Measurements from ENCODE around the gene C10orf71.

The C10orf71 gene, protein sequence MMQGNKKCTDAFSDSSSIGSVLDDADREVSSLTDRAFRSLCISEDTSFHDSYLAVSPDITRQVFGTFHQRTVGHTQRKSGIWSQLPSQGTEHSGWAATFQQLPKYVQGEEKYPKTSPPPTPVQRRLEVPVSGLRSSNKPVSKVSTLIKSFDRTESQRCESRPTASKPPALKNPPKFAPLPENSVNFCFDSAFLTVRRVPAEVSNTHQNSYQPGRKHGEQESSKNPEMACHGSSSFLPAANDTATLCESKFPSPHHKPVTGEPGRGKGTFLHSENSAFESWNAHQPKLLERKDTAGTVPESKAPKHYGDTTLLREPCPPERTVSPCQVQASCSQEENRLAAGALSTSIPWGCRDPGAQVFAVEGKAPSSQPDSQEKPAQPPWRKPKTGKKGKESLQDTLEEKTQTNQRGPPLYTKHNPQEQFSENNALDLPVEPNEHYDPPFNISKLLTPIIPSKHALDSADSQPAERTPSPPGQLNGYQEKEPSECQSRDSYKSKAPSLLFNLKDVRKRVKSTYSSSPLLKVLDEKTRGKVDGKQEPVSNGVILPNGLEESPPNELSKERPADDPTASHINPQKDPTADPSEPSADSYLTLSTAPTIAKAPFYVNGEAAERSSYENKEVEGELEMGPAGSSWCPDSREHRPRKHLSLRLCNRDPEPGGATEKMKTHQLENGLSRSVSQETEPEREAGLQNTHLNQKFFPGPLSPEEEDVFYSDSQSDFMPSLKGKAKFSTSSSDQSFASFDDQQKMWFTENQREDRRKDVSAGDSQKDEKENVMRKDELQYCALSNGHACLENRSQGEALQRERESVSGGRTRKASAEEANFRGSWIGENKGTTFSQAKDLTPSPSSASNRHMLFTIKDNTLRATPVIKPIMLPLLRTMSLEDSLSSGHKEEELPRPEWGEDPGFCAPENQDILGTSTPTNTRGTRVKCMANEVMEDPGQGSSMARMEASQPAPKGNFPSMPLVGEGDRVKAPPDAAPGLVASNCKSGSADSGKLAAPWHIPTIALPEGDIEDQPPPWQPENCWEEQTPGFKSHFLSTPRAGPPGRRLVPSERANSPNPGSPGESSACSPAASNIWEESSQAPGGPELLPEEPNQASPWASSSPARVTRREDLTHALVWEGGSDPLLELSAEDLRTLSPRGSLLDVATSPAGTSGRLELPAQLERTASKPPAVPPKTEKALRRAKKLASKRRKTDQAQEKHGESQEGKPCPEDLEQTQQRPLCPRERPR (N-terminal part only)

DNA sequence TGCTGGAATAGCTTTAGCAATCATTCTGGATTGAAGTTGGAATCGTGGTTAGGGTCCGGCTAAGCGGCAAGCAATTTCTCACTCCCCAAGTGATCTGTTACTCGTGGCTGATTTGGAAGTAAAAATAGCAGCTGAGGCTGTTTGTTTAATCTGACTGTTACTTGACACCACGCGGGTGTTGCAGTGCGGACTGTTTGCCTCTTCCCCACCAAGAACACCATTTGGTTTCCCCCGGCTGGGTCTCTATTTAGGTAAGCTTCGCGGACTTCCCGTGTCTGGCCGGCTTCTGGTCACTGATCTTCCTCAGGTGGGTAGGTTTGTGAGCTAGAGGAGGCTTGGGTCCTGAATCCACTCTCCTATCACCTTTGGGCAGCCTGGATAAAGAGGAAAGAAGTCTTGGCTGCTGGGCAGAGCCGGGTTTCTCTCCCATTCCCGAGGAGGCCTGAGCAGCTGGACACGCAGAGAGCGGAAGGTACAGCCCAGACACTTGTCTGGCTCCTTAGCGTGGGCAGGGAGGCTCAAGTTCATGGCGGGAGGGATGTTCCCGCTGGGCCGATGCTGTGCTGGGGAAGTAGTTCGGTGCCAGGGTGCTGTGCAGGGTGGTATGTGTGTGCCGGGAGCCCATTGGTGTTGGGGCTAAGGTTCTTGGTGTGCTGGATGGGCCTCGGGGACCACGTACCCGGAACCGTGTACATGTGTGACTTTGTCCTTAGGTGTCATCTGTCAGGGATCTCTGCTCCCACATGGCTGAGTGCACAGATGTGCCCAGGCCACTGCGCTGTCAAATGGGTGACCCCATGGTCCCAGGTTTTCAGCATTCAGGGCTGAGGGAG lies at the start of gene C10orf71:
TSS of gene C10orf71 (plus strand) at position 188 of the 833 bp plus-strand sequence. CDS start 23,376 bp downstream, outside the sequence.
- Histone ChIP-seq H3K9ac (ENCODE audit: low read depth, low read length) (no peak within 1 kb of the TSS), H3K9me3 (ENCODE audit: control insufficient read depth, insufficient read depth, low read length) (no peaks in the 10 kb centered on the region), H3K36me3 (ENCODE audit: control insufficient read depth, insufficient read depth, low read length) (no peaks in the 10 kb centered on the region), H3K4me3 (ENCODE audit: low read depth, low read length) (no peak within 1 kb of the TSS), H3K27me3 (ENCODE audit: control insufficient read depth, insufficient read depth, low read length) (no peaks in the 10 kb centered on the region), H3K4me1 (ENCODE audit: control insufficient read depth, insufficient read depth, low read length) (peaks cover 6% of the 10 kb centered on the region)

DNA sequence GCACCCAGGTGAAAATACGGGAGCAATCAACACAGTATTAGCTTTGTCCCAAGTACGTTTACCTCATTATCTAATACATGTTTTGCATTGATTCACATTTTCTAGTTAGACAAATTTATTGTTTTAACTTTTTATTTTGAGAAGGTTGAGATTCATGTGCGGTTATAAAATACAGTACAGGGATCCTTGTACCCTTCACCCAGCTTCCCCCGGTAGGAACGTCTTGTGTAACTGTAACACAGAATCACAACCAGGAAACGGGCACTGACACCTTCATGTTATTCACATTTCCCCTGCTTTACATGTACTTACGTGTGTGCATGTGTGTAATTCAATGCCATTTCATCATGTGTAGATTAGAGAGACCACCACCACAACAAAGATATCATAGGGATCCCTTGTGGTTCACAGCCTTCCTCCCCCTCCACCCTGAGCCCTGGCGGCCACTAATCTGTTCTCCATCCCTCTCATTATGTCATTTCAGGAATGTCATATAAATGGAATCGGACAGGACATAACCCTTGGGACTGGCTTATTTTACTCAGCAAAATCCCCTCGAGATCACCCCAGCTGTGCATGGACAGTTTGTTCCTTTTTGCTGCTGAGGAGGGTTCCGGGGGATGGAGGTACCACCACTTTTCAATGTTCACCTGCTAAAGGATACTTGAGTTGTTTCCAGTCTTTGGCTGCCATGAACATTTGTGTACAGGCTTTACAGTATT lies 46.5 kb upstream of the C10orf71 start:
- H3K4me1 ChIP-seq (ENCODE audit: control insufficient read depth, insufficient read depth, low read length): peaks cover 6% of the 10 kb centered on the region
- no peaks in the 10 kb centered on the region for H3K27me3 ChIP-seq (ENCODE audit: control insufficient read depth, insufficient read depth, low read length)
- H3K9ac ChIP-seq (ENCODE audit: low read depth, low read length): no peak overlapping the region
- H3K36me3 ChIP-seq (ENCODE audit: control insufficient read depth, insufficient read depth, low read length): no peaks in the 10 kb centered on the region
- no peaks in the 10 kb centered on the region for H3K9me3 ChIP-seq (ENCODE audit: control insufficient read depth, insufficient read depth, low read length)
- H3K4me3 ChIP-seq (ENCODE audit: low read depth, low read length): no peak overlapping the region

DNA sequence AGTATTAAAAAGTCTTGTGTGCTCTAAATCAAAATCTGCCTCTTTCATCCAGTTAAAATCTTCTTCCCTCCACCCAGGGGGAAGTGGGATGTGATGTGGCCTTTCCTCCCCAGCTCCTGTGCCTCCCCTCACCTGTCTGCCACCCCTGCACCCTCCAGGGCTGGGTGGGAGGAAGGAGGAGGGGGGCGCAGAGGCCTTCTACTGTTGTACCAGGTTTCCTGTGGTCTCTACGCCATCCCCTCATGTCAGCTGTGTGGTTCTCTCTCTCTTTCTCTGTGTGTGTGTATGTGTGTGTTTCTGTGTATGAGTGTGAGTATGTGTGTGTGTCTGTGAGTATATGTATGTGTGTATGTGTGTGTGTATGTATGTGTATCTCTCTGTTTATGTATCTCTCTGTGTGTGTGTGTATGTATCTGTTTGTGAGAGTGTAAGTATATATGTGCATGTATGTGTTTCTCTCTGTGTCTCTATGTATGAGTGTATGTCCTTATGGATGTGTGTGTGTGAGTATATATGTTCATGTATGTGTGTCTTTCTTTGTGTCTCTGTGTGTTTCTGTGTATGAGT lies 45.5 kb upstream of the C10orf71 start:
- Histone ChIP-seq H3K27me3 (ENCODE audit: control insufficient read depth, insufficient read depth, low read length) (peaks cover 2% of the 10 kb centered on the region), H3K9ac (ENCODE audit: low read depth, low read length) (no peak overlapping the region), H3K9me3 (ENCODE audit: control insufficient read depth, insufficient read depth, low read length) (no peaks in the 10 kb centered on the region), H3K36me3 (ENCODE audit: control insufficient read depth, insufficient read depth, low read length) (no peaks in the 10 kb centered on the region), H3K4me3 (ENCODE audit: low read depth, low read length) (no peak overlapping the region), H3K4me1 (ENCODE audit: control insufficient read depth, insufficient read depth, low read length) (peaks cover 6% of the 10 kb centered on the region)

DNA sequence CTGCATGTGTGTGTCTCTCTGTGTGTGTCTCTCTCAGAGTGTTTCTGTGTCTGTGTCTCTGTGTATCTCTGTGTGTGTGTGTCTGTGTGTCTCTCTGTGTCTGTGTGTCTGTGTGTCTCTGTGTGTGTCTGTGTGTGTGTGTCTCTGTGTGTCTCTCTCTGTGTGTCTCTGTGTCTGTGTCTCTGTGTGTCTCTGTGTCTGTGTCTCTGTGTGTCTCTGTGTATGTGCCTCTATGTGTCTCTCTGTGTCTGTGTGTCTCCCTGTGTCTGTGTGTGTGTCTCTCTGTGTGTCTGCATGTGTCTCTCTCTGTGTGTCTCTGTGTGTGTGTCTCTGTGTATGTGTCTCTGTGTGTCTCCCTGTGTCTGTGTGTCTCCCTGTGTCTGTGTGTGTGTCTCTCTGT lies 44.8 kb upstream of the C10orf71 start:
- H3K9ac ChIP-seq (ENCODE audit: low read depth, low read length): no peak overlapping the region
- H3K27me3 ChIP-seq (ENCODE audit: control insufficient read depth, insufficient read depth, low read length): peaks cover 2% of the 10 kb centered on the region
- no peaks in the 10 kb centered on the region for H3K9me3 ChIP-seq (ENCODE audit: control insufficient read depth, insufficient read depth, low read length)
- H3K4me1 ChIP-seq (ENCODE audit: control insufficient read depth, insufficient read depth, low read length): peaks cover 6% of the 10 kb centered on the region
- no peak overlapping the region for H3K4me3 ChIP-seq (ENCODE audit: low read depth, low read length)
- no peaks in the 10 kb centered on the region for H3K36me3 ChIP-seq (ENCODE audit: control insufficient read depth, insufficient read depth, low read length)

DNA sequence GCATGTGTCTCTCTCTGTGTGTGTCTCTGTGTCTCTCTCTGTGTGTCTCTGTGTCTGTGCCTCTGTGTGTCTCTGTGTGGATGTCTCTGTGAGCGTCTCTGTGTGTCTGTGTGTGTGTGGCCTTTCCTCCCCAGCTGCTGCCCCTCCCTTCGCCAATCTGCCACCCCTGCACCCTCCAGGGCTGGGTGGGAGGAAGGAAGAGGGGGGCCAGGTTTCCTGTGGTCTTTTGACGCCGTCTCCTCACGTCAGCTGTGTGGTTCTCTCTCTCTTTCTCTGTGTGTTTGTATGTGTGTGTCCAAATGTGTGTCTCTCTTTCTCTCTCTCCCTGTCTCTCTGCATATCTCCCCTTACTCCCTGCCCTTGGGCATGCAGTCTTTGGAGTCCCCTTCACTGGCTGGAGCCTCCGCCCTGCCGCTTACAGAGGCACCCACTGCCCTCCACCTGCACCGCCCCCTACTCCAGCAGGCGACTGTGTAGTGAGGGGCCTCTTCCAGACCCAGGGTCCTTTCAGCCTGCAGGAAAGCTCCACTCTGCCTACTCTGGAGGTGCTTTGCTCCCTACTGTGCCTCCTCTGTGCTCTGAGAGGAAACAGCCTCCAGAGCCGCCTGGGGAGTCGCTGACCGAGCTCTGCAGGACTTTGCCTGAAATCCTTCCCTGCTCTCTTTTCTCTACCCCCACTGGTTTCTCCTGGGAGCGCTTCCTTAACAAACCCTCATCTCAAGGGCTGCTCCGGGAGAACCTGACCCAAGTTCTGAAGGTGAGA lies 44.2 kb upstream of the C10orf71 start:
- peaks cover 6% of the 10 kb centered on the region for H3K4me1 ChIP-seq (ENCODE audit: control insufficient read depth, insufficient read depth, low read length)
- no peak overlapping the region for H3K4me3 ChIP-seq (ENCODE audit: low read depth, low read length)
- H3K9me3 ChIP-seq (ENCODE audit: control insufficient read depth, insufficient read depth, low read length): no peaks in the 10 kb centered on the region
- no peaks in the 10 kb centered on the region for H3K36me3 ChIP-seq (ENCODE audit: control insufficient read depth, insufficient read depth, low read length)
- H3K9ac ChIP-seq (ENCODE audit: low read depth, low read length): no peak overlapping the region
- H3K27me3 ChIP-seq (ENCODE audit: control insufficient read depth, insufficient read depth, low read length): peaks cover 2% of the 10 kb centered on the region

DNA sequence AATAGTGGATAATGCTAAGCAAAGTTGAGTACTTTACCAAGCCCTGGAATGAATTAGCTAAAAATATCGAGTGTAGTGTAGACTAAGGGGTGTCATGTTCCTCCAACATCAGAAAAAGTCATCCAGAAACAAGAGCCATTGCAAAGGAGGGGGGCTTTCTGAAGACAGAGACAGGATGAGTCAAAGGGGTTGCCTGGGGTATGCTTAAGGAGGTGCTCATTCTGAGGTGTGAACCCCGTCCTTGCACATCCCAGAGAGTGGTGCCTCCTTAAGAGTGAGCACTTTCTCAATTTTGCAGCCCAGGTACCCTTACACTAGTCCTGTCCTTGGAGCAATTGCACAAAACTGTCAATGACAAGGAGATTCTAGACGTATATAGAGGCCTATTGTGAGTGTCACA lies 43.1 kb upstream of the C10orf71 start:
- H3K4me1 ChIP-seq (ENCODE audit: control insufficient read depth, insufficient read depth, low read length): peaks cover 6% of the 10 kb centered on the region
- H3K9ac ChIP-seq (ENCODE audit: low read depth, low read length): no peak overlapping the region

DNA sequence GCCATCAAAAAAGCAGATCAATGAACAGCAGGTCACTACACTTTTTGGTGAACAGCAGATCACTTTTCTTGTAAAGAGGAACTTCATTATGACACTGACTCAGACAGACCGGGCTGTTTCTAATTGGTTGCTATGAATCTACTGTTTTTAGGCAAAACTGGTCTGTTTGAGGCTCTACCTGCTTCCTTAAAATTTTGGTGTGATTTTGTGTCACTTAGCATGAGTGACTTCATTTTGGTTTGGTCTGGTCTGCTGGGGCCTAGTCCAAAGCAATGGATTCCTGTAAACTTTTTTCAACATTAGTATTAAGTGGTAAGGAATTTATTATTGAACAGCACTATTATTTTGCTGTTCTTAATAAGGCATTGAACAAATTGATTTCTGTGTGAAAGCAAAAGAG lies 41.8 kb upstream of the C10orf71 start:
- H3K9me3 ChIP-seq (ENCODE audit: control insufficient read depth, insufficient read depth, low read length): no peaks in the 10 kb centered on the region
- H3K36me3 ChIP-seq (ENCODE audit: control insufficient read depth, insufficient read depth, low read length): no peaks in the 10 kb centered on the region
- peaks cover 6% of the 10 kb centered on the region for H3K4me1 ChIP-seq (ENCODE audit: control insufficient read depth, insufficient read depth, low read length)
- peaks cover 2% of the 10 kb centered on the region for H3K27me3 ChIP-seq (ENCODE audit: control insufficient read depth, insufficient read depth, low read length)
- no peak overlapping the region for H3K9ac ChIP-seq (ENCODE audit: low read depth, low read length)
- no peak overlapping the region for H3K4me3 ChIP-seq (ENCODE audit: low read depth, low read length)

More for the DNA sequence above, 43.1 kb upstream of the C10orf71 start:
- Histone ChIP-seq H3K27me3 (ENCODE audit: control insufficient read depth, insufficient read depth, low read length) (peaks cover 2% of the 10 kb centered on the region), H3K4me3 (ENCODE audit: low read depth, low read length) (no peak overlapping the region), H3K9me3 (ENCODE audit: control insufficient read depth, insufficient read depth, low read length) (no peaks in the 10 kb centered on the region), H3K36me3 (ENCODE audit: control insufficient read depth, insufficient read depth, low read length) (no peaks in the 10 kb centered on the region)

DNA sequence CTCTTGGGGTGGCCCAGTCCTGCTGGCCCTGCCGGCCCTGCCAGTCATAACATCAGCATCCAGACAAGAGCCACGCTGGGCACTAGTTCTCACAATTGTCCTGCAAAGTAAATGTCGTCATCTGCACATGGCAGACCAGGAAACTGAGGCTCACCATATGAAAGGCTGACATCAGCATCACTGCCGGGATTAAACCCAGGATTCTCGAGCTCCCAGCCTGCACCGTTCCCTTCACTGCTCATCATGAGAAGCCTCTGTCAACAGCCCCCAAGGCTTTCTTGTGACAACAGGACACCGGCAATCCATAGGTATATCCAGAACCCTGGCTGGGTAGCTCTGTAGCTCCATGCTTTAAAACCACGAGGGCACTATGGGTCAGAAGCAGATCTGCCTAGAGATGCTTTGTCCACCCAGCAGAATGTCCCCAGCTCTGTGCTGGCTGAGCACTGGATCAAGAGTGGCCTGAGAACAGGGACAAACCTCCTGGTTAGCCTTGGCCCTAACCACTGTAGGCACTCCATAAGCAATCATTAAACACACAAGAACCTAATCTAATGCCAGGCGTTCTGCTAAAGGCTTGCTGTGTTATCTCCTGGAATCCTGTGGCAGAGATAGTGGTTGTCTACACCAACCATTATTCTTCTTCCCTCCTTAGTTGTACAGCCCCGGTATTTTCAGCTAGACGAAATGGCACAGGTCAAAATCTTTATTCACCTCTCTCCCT lies 41.2 kb upstream of the C10orf71 start:
- H3K4me3 ChIP-seq (ENCODE audit: low read depth, low read length): no peak overlapping the region
- peaks cover 6% of the 10 kb centered on the region for H3K4me1 ChIP-seq (ENCODE audit: control insufficient read depth, insufficient read depth, low read length)
- H3K36me3 ChIP-seq (ENCODE audit: control insufficient read depth, insufficient read depth, low read length): no peaks in the 10 kb centered on the region
- peaks cover 2% of the 10 kb centered on the region for H3K27me3 ChIP-seq (ENCODE audit: control insufficient read depth, insufficient read depth, low read length)
- H3K9ac ChIP-seq (ENCODE audit: low read depth, low read length): no peak overlapping the region
- no peaks in the 10 kb centered on the region for H3K9me3 ChIP-seq (ENCODE audit: control insufficient read depth, insufficient read depth, low read length)

DNA sequence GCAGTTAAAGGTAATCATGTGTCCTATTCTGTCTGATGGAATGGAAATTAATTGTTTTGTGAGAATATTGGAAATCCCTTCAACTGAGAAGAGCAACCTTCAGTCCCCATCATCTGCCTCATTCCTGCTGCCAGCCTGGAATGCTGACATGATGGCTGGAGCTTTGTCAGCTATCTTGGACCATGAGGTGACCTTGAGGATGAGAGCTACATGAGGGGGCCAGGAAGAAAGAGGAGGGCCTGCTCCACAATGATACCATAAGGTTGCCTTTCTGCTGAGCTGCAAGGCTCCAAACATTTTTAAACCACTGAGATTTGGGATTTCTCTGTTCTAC lies 40.7 kb upstream of the C10orf71 start:
- Histone ChIP-seq H3K4me3 (ENCODE audit: low read depth, low read length) (no peak overlapping the region), H3K9ac (ENCODE audit: low read depth, low read length) (no peak overlapping the region), H3K36me3 (ENCODE audit: control insufficient read depth, insufficient read depth, low read length) (no peaks in the 10 kb centered on the region), H3K27me3 (ENCODE audit: control insufficient read depth, insufficient read depth, low read length) (peaks cover 2% of the 10 kb centered on the region), H3K4me1 (ENCODE audit: control insufficient read depth, insufficient read depth, low read length) (peaks cover 6% of the 10 kb centered on the region), H3K9me3 (ENCODE audit: control insufficient read depth, insufficient read depth, low read length) (no peaks in the 10 kb centered on the region)
